MM.1S (cell line): Measurements from ENCODE around the gene UBTD1.

Source experiments
- EZH2 ChIP-seq: fragments of 300-600 bp; sonication (generic); optimal IDR thresholded peaks from 2 replicates; pipeline ENCODE3; 2017; ENCODE audit warnings: low read depth, mild to moderate bottlenecking, antibody characterized with exemption, low read length, mixed read lengths
- EZH2phosphoT487 ChIP-seq: fragments of 300-600 bp; sonication (generic); IDR thresholded peaks from 2 replicates; pipeline ENCODE4 v1.6.1; 2018; ENCODE audit warnings: antibody characterized with exemption, low read length
- TF ChIP-seq, protein P1 (sequence below): fragments of 300-600 bp; sonication (generic); IDR thresholded peaks from 2 replicates; pipeline ENCODE4 v1.5.1; 2016; ENCODE audit warnings: antibody characterized with exemption, low read length, mixed read lengths

- TF ChIP-seq, protein P1, sequence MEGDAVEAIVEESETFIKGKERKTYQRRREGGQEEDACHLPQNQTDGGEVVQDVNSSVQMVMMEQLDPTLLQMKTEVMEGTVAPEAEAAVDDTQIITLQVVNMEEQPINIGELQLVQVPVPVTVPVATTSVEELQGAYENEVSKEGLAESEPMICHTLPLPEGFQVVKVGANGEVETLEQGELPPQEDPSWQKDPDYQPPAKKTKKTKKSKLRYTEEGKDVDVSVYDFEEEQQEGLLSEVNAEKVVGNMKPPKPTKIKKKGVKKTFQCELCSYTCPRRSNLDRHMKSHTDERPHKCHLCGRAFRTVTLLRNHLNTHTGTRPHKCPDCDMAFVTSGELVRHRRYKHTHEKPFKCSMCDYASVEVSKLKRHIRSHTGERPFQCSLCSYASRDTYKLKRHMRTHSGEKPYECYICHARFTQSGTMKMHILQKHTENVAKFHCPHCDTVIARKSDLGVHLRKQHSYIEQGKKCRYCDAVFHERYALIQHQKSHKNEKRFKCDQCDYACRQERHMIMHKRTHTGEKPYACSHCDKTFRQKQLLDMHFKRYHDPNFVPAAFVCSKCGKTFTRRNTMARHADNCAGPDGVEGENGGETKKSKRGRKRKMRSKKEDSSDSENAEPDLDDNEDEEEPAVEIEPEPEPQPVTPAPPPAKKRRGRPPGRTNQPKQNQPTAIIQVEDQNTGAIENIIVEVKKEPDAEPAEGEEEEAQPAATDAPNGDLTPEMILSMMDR, result no peak
- TF ChIP-seq EZH2phosphoT487 (no peak), EZH2 (no peak)
Observed at GRCh38 chr10:97563337-97563736, 64.6 kb downstream of the UBTD1 start.
